Fibroblast of mammary gland (primary cell): ENCODE data around the gene ADI1.
"Not testable (repeated sequence)": the region's sequence is repeated elsewhere in the genome, so short reads cannot be mapped to it uniquely, and the experiment has no call there.

Experiments
- DNase-seq: peaks from one replicate; pipeline ENCODE4 v3.0.0-alpha.2; 2010; ENCODE audit warnings: low read depth
- H3K4me3 ChIP-seq: 2 replicates; pipeline ENCODE4 v1.5.1; 2011; ENCODE audit warnings: low read depth, mild to moderate bottlenecking, low read length, moderate library complexity; ENCODE audit not compliant: control insufficient read depth
- TF ChIP-seq, protein P1 (sequence below): conservative IDR thresholded peaks from 2 replicates; pipeline ENCODE4 v1.5.1; 2011; ENCODE audit warnings: low read depth, low read length, inconsistent platforms; ENCODE audit not compliant: control insufficient read depth, insufficient read depth

The ADI1 gene

DNA sequence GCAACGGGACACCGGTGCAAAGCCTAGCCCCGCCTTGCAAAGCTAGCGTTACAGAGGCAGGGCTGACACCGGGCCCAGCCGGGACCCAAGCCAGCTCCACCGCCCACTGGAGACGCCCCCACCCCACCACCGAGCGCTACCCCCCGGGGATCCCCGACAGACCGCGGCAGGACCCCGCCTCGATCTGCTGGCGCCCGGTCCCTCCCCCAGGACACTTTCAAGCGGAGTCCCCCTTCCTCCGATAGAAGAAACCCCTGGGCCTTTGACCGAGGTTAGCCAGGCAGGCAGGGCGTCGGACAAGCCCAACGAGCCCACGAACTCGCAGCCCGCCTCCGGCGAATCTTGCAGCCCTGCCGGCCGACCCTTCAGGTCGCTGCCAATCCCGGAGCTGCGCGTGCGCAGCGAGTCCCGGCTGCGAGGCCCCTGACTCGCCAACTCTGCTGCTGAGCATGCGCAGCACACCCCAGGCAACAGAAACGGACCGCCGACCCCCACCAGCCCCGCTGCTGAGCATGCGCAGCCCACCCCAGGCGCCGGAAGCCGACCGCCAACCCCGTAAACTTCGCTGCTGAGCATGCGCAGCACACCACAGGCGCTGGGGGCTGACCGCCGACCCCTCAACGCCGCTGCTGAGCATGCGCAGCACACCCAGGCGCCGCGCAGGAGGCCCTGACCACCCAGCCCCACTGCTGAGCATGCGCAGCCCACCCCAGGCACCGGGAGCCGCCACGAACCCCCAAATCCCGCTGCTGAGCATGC is 656 bp downstream of the ADI1 start:
- peak; percentile 94 for DNase-seq
- H3K4me3 ChIP-seq: peak overlapping the region; percentile 87
- TF ChIP-seq, protein P1, sequence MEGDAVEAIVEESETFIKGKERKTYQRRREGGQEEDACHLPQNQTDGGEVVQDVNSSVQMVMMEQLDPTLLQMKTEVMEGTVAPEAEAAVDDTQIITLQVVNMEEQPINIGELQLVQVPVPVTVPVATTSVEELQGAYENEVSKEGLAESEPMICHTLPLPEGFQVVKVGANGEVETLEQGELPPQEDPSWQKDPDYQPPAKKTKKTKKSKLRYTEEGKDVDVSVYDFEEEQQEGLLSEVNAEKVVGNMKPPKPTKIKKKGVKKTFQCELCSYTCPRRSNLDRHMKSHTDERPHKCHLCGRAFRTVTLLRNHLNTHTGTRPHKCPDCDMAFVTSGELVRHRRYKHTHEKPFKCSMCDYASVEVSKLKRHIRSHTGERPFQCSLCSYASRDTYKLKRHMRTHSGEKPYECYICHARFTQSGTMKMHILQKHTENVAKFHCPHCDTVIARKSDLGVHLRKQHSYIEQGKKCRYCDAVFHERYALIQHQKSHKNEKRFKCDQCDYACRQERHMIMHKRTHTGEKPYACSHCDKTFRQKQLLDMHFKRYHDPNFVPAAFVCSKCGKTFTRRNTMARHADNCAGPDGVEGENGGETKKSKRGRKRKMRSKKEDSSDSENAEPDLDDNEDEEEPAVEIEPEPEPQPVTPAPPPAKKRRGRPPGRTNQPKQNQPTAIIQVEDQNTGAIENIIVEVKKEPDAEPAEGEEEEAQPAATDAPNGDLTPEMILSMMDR: no peak

DNA sequence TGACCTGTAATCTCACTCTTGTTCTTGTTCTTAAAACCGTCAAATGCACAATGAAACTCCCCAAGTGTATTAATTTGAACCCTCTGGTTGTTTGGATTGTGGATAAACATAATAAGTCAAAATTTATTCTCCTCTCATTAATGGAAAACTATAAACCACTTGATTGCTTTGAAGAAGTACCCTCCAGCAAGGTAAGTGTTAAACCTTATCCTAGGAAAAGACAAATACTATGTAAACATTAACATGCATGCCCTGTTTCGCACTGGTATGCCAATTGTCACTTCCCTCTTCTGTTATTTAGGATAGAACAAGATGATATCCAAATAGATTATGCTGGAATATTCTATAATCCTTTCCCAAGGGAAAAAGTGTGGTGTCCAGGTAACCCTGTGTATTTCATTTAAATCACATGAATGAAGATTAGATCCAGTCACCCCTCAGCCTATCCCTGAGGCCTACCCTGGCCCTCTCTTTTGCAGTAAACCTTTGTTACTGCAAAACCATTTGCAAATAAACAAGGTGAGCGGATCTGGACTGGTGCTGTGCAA is 1.3 kb downstream of the ADI1 start:
- H3K4me3 ChIP-seq: peak overlapping the region; percentile 87
- TF ChIP-seq, protein P1: no peak
- no peak for DNase-seq

DNA sequence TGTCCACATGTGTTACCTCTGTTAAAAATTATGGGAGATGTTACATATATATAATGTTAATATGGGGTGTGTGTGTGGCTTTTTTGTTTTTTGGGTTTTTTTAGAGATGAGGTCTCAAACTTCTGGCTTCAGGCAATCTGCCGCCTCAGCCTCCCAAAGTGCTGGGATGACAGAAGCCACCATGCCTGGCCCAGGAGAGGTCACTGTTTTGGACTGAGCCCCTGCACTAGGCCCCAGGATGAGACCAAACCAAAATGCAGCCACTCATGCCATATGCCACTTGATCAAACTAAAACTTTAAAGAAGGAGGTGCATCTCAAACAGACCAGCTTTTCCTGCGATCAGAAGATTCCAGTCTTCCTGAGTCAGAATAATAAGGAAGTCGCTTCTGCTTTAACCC is 2.5 kb downstream of the ADI1 start:
- no peak for DNase-seq
- TF ChIP-seq, protein P1: no peak
- H3K4me3 ChIP-seq: no peak overlapping the region

DNA sequence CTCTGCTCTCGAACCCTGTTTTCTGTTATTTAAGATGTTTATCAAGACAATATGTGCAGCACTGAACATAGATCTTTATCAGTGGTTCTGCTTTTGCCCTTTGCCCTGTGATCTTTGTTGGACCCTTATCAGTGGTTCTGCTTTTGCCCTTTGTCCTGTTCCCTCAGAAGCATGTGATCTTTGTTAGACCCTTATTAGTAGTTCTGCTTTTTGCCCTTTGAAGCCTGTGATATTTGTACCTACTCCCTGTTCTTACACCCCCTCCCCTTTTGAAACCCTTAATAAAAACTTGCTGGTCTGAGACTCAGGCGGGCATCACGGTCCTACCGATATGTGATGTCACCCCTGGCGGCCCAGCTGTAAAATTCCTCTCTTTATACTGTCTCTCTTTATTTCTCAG is 3.9 kb downstream of the ADI1 start:
- H3K4me3 ChIP-seq, DNase-seq: not testable (repeated sequence)

DNA sequence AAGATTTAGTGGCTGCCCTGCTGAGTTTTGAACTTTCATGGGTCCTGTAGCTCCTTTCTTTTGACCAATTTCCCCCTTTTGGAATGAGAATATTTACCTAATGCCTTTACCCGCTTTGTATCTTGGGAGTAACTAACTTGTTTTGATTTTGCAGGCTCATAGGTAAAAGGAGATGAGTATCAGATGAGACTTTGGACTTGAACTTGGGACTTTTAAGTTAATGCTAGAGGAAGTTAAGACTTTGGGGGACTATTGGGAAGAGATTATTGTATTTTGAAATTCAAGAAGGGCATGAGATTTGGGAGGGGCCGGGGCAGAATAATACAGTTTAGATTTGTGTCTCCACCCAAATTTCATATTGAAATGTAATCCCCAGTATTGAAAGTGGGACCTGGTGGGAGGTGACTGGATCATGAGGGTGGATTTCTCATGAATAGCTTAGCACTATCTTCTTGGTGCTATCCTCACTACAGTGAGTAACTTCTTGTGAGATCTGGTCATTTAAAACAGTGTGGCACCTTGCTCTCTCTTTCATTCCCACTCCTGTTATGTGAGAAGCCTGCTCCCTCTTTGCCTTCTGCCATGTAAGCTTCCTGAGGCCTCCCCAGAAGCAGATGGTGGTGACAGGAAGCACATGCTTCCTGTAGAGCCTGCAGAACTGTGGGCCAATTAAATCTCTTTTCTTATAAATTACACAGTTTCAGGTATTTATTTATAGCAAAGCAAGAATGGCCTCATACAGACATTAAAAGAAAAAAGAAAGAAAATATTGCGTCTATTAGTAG is 6.1 kb downstream of the ADI1 start:
- TF ChIP-seq, protein P1: no peak
- no peak overlapping the region for H3K4me3 ChIP-seq
- no peak for DNase-seq

DNA sequence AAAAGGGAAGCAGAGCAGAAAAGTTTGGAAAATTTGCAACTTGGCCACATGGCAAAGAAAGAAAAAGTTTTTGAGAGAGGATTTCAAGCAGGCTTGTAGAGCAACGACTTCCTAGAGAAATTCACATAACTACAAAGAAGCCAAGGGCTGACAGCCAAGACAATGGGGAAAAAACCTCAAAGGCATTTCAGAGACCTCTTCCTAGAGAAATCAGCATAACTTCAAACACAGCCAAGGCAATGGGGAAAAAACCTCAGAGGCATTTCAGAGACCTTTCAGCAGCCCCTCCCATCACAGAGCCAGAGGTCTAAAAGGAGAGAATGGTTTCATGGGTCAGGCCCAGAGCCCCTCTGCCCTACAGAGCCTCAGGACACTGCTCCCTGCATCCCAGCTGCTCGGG is 7.2 kb downstream of the ADI1 start:
- TF ChIP-seq, protein P1: no peak
- no peak overlapping the region for H3K4me3 ChIP-seq
- DNase-seq: no peak

DNA sequence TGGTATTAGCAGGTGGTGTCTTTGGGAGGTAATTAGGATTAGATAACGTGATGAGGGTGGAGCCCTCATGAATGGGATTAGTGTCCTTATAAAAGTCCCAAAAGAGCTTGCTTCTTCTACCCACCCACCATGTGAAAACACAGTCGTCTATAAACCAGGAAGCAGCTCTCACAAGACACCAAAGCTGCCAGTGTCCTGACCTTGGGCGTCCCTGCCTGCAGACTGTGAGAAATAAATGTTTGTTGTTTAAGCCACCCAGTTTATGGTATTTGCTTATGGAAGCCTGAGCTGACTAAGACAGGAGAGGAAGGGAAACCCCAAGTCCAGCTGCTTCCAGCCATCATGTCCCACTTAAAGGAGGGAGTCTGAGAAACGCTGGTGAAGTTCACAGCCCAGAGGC is 13.6 kb downstream of the ADI1 start:
- TF ChIP-seq, protein P1: no peak
- no peak for DNase-seq

More for the DNA sequence above, 13.6 kb downstream of the ADI1 start:
- H3K4me3 ChIP-seq: no peak overlapping the region
